NT2/D1 (cell line): ENCODE data around the gene HP1BP3.

Source experiments
- DNase-seq: peaks from one replicate; pipeline ENCODE4 v3.0.0-alpha.2; 2011; ENCODE audit warnings: low read depth, low spot score
- H3K27me3 ChIP-seq: 2 replicates; pipeline ENCODE4 v1.6.0; 2011; ENCODE audit warnings: mild to moderate bottlenecking; ENCODE audit not compliant: insufficient read length, insufficient read depth
- H3K36me3 ChIP-seq: 2 replicates; pipeline ENCODE4 v1.6.1; 2011; ENCODE audit warnings: mild to moderate bottlenecking, low read length, mixed read lengths; ENCODE audit not compliant: insufficient read depth, insufficient read length
- H3K4me1 ChIP-seq: 2 replicates; pipeline ENCODE4 v1.5.1; 2011; ENCODE audit not compliant: insufficient read depth, insufficient read length
- H3K4me3 ChIP-seq: 2 replicates; pipeline ENCODE4 v1.5.1; 2011; ENCODE audit warnings: low read depth; ENCODE audit not compliant: insufficient read length
- H3K9ac ChIP-seq: 2 replicates; pipeline ENCODE4 v1.6.0; 2011; ENCODE audit warnings: low read depth; ENCODE audit not compliant: insufficient read length
- H3K9me3 ChIP-seq: 2 replicates; pipeline ENCODE4 v1.5.1; 2011; ENCODE audit warnings: mild to moderate bottlenecking, low read length; ENCODE audit not compliant: insufficient read depth
- SUZ12 ChIP-seq: IDR thresholded peaks from 2 replicates; pipeline ENCODE4 v1.6.1; 2011; ENCODE audit not compliant: insufficient read length, insufficient read depth; ENCODE audit errors: extremely low read depth
- YY1 ChIP-seq: IDR thresholded peaks from 2 replicates; pipeline ENCODE4 v1.6.1; 2011; ENCODE audit not compliant: insufficient read length, insufficient read depth
- ZNF274 ChIP-seq: IDR thresholded peaks from 2 replicates; pipeline ENCODE4 v1.6.1; 2011; ENCODE audit warnings: mild to moderate bottlenecking, low read depth, low read length

HP1BP3 gene

DNA sequence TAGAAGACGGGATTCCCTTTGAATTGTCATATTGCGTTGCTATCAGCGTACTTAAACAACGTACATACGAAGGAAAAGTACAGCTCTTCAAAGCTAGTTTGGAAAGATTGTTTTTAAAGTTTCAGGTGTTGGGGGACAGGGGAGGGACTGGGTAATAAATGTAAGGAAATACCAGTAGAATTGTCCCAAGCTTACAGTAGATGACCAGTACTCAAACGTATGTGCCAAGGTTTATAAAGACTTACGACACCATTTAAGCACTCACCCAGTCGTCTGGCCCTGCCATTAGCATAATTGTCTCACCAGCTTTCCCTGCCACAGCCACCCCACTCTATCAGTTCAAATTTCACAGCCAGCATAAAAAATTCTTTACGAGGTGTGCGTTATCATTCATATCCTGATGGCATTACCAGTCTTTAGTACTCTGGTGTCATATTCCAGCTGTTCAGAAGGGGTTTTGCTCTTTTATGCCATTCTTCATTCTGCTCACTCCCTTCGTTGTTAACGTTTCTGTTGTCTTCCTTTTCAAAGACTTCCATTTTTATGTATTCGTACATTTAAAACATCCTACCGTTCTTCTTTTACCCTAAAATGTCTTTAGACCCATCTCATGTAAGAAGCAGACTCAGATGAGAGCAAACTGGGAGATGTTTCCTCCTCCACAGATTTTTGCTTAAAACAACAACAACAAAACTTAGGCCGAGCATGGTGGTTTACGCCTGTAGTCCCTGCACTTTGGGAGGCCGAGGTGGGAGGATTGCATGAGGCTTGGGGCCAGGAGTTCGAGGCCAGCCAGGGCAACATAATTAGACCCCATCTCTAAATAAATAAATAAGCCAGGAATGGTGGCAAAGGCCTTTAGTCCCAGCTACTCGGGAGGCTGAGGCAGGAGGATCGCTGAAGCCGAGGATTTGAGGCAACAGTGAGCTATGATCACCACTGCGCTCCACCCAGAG lies 1.0 kb upstream of the HP1BP3 start:
- H3K36me3 ChIP-seq = peaks cover 4% of the 10 kb centered on the region
- H3K4me3 ChIP-seq = peak overlapping the region; percentile 69
- no peaks in the 10 kb centered on the region for H3K27me3 ChIP-seq
- H3K4me1 ChIP-seq = no peaks in the 10 kb centered on the region
- no peaks in the 10 kb centered on the region for H3K9me3 ChIP-seq
- TF ChIP-seq YY1 = no peak
- no peak for TF ChIP-seq ZNF274
- TF ChIP-seq SUZ12 = no peak
- peak overlapping the region; percentile 93 for H3K9ac ChIP-seq
- DNase-seq = no peak

DNA sequence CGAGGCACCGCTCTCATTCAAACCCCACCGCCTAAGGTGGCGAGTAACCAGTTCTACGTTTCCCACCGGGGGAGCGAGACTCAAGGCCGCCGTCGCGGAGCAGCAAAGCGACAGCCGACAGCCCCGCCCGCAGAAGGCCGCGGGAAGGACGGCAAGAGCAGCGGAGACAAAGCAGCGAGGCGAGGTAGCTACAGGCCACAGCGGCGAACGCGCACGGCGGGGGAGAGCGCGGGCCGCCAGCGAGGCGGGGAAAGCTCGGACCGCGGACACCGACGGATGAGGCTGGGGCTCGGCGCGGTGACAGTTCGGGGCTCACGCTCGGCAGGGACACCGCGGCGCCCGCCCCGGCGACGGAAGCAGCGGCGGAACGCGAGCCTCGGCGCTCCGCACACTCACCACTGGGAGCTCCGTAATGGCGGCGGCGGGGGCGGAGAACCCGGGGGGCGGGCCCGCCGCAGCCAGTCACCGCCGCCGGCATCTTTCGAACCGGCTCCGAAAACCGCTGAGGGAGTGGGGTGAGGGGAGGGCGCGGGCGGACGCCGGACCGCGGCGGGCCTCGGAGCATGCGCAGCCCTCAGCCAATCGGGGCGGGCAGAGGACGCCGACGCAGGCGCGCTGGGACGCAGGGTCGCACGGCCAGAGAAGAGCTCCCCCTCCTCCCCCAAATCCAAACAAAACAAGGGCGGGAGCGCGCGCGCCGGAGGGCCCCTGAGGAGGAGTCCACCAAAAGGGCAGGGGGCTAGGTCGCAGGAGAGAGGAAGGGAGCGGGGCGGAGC lies 666 bp downstream of the HP1BP3 start:
- H3K4me3 ChIP-seq = peak overlapping the region; percentile 81
- H3K27me3 ChIP-seq = no peaks in the 10 kb centered on the region
- peaks cover 4% of the 10 kb centered on the region for H3K36me3 ChIP-seq
- no peaks in the 10 kb centered on the region for H3K4me1 ChIP-seq
- DNase-seq = peak; percentile 90
- no peaks in the 10 kb centered on the region for H3K9me3 ChIP-seq
- TF ChIP-seq ZNF274 (no peak), SUZ12 (no peak), YY1 (peak; percentile 61)
- H3K9ac ChIP-seq = peak overlapping the region; percentile 99

DNA sequence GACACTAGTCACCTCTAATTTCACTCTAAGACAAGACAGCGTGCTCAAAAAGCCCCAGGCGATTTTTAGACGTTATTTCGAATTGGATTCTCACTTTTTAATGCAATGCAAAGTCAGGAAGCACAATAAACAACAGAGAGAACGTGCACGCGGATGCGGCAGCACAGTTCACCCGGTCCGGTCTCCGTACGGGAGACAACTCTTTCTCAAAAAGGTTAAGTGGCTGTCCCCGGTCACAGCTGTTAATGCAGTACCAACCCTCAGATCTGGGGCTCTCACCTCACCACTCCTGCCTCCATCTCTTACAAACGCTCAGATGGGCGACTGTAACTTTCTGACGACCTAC lies 1.2 kb downstream of the HP1BP3 start:
- no peak for TF ChIP-seq SUZ12
- no peak for TF ChIP-seq ZNF274
- TF ChIP-seq YY1 = no peak

DNA sequence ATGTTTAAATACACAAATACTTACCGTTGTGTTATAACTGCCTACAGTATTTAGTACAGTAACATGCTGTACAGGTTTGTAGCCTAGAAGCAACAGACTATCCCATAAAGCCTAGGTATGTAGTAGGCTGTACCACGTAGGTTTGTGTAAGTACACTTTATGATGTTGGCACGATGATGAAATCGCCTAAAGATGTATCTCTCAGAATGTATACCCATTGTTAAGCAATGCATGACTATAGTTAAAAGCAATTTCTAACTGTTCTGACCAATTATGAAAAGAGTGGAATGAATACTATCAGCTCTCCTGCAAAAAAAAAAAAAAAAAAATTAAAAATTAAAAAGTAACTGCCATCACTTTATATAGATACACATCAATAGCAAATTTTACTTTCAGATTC lies 11.4 kb downstream of the HP1BP3 start:
- no peak overlapping the region for H3K9ac ChIP-seq
- H3K9me3 ChIP-seq = no peaks in the 10 kb centered on the region
- no peaks in the 10 kb centered on the region for H3K4me1 ChIP-seq
- peaks cover 84% of the 10 kb centered on the region for H3K36me3 ChIP-seq
- TF ChIP-seq SUZ12 (no peak), YY1 (no peak), ZNF274 (no peak)
- DNase-seq = no peak
- no peak overlapping the region for H3K4me3 ChIP-seq
- no peaks in the 10 kb centered on the region for H3K27me3 ChIP-seq

More for the DNA sequence above, 1.2 kb downstream of the HP1BP3 start:
- H3K9me3 ChIP-seq = no peaks in the 10 kb centered on the region
- no peaks in the 10 kb centered on the region for H3K27me3 ChIP-seq
- DNase-seq = no peak
- H3K4me3 ChIP-seq = peak overlapping the region; percentile 81
- H3K4me1 ChIP-seq = no peaks in the 10 kb centered on the region
- peaks cover 4% of the 10 kb centered on the region for H3K36me3 ChIP-seq
- H3K9ac ChIP-seq = peak overlapping the region; percentile 99

DNA sequence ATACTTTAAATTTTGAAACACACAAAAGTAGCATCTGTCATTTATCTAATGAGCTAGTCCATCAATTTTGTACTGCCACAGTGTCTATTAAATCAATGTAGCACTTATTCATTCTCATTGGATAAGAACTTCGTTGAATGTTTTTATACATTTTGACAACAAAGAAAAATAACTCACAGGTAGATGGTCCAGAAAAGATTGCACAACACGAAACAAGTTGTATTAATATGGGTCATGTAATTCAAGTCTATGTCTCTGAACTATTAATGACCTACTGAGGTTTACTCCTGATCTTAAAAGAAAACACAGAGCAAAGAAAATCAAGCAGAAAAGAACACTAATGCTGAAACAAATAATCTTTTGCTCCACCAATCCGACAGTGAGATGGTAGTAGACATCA lies 15.3 kb downstream of the HP1BP3 start:
- Histone ChIP-seq H3K4me1 (no peaks in the 10 kb centered on the region), H3K4me3 (no peak overlapping the region), H3K9me3 (no peaks in the 10 kb centered on the region), H3K36me3 (peaks cover 92% of the 10 kb centered on the region), H3K27me3 (no peaks in the 10 kb centered on the region), H3K9ac (no peak overlapping the region)
- TF ChIP-seq YY1 (no peak), ZNF274 (no peak), SUZ12 (no peak)
- no peak for DNase-seq

DNA sequence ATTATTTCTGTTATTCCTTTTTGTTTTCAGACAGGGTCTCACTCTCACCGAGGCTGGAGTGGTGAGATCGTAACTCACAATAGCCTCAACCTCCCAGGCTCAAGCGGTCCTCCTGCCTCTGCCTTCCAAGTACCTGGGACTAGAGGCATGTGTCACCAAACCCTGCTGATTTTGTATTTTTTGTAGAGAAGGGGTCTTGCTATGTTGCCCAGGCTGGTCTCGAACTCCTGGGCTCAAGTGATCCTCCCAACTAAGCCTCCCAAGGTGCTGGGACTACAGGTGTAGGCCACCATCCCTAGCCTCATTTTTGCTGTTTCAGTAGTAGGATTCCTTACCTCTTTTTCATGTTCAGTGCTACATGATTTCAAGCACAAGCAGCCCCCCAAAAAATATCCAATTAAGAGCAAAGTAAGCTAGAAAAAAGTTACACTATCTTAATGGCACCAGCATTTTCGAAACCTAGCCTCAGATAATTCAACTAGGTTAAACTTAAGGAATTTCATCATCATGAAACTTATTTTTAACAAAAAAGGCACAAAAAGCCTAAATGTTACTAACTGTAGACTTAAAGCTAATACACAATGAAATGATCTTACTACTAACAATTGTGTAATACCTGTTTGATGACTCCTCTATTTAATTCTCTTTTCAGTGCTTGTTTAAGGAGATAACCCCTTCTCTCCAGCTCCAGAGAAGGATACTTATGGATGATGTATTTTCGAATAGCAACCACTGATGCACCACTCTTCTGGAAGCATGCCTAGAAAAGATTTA lies 16.6 kb downstream of the HP1BP3 start:
- TF ChIP-seq SUZ12 (no peak), YY1 (no peak), ZNF274 (no peak)
- H3K9me3 ChIP-seq = no peaks in the 10 kb centered on the region
- H3K36me3 ChIP-seq = peaks cover 92% of the 10 kb centered on the region

DNA sequence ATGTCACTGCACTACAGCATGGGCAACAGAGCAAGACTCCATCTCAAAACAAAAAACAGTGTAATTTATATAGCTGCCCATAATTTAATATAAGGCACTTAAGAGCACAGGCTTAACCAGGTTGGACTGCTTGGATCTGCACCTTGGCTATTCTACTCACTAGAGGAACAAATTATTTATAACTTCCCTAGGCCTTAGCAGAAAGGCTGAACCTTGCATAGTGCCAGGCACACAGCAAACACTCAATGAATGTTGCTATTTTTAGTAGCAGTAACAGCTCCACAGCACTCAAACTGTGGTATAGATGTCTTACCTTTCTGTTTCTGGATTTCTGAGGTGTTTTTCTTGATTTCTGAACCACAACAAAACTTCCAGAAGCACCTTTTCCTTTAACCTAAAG lies 19.8 kb downstream of the HP1BP3 start:
- H3K4me3 ChIP-seq = no peak overlapping the region
- DNase-seq = no peak
- H3K27me3 ChIP-seq = no peaks in the 10 kb centered on the region
- H3K9ac ChIP-seq = no peak overlapping the region
- no peak for TF ChIP-seq SUZ12
- no peak for TF ChIP-seq YY1
- TF ChIP-seq ZNF274 = no peak
- H3K4me1 ChIP-seq = no peaks in the 10 kb centered on the region
- peaks cover 91% of the 10 kb centered on the region for H3K36me3 ChIP-seq
- no peaks in the 10 kb centered on the region for H3K9me3 ChIP-seq

More for the DNA sequence above, 16.6 kb downstream of the HP1BP3 start:
- no peaks in the 10 kb centered on the region for H3K27me3 ChIP-seq
- DNase-seq = no peak
- H3K4me1 ChIP-seq = no peaks in the 10 kb centered on the region
- H3K9ac ChIP-seq = no peak overlapping the region
- no peak overlapping the region for H3K4me3 ChIP-seq
